Retina (tissue), 1 donor: ENCODE data around the gene GRB10.

Source experiments
- DNase-seq: peaks from one replicate; pipeline ENCODE4 v3.0.0-alpha.2; 2016

Gene GRB10

GRCh38 chr7:50665403-50666123, 117.1 kb downstream of the GRB10 start:
- DNase-seq = no peak

- no peak for DNase-seq
These were observed 117.8 kb downstream of the GRB10 start for GRCh38 chr7:50664937-50665336.

- no peak for DNase-seq
These were observed 118.2 kb downstream of the GRB10 start for GRCh38 chr7:50664461-50664922.

- no peak for DNase-seq
These were observed 119.1 kb downstream of the GRB10 start for GRCh38 chr7:50663396-50664102.

- DNase-seq = no peak
These were observed 119.7 kb downstream of the GRB10 start for GRCh38 chr7:50662996-50663395.

GRCh38 chr7:50662041-50662694, 120.5 kb downstream of the GRB10 start:
- DNase-seq = no peak

GRCh38 chr7:50661345-50662040, 121.2 kb downstream of the GRB10 start:
- no peak for DNase-seq

GRCh38 chr7:50660830-50661175, 121.9 kb downstream of the GRB10 start:
- no peak for DNase-seq

- DNase-seq = no peak
These were observed 122.5 kb downstream of the GRB10 start for GRCh38 chr7:50660040-50660829.

- DNase-seq = no peak
These were observed 123.2 kb downstream of the GRB10 start for GRCh38 chr7:50659329-50659965.

- DNase-seq = no peak
These were observed 124.0 kb downstream of the GRB10 start for GRCh38 chr7:50658696-50659095.

GRCh38 chr7:50657912-50658311, 124.8 kb downstream of the GRB10 start:
- no peak for DNase-seq

GRCh38 chr7:50657341-50657873, 125.3 kb downstream of the GRB10 start:
- no peak for DNase-seq

GRCh38 chr7:50656141-50656895, 126.4 kb downstream of the GRB10 start:
- DNase-seq = no peak

- no peak for DNase-seq
These were observed 127.2 kb downstream of the GRB10 start for GRCh38 chr7:50655490-50655889.

GRCh38 chr7:50655020-50655419, 127.7 kb downstream of the GRB10 start:
- DNase-seq = no peak

- DNase-seq = no peak
These were observed 128.7 kb downstream of the GRB10 start for GRCh38 chr7:50653981-50654425.

- DNase-seq = no peak
These were observed 129.4 kb downstream of the GRB10 start for GRCh38 chr7:50653126-50653864.

GRCh38 chr7:50652400-50653125, 130.1 kb downstream of the GRB10 start:
- DNase-seq = no peak
